NOMO-1 treated with dmso at 0.1 percent for 144 hours (cell line): ENCODE measurements around the gene RDX.
"Not testable (repeated sequence)": the region's sequence is repeated elsewhere in the genome, so short reads cannot be mapped to it uniquely, and the experiment has no call there.

Source experiments
- DNase-seq: peaks from one replicate; lab custom pipeline; 2025; ENCODE audit not compliant: unreplicated experiment; lab: John Stamatoyannopoulos, UW

The RDX gene

DNA sequence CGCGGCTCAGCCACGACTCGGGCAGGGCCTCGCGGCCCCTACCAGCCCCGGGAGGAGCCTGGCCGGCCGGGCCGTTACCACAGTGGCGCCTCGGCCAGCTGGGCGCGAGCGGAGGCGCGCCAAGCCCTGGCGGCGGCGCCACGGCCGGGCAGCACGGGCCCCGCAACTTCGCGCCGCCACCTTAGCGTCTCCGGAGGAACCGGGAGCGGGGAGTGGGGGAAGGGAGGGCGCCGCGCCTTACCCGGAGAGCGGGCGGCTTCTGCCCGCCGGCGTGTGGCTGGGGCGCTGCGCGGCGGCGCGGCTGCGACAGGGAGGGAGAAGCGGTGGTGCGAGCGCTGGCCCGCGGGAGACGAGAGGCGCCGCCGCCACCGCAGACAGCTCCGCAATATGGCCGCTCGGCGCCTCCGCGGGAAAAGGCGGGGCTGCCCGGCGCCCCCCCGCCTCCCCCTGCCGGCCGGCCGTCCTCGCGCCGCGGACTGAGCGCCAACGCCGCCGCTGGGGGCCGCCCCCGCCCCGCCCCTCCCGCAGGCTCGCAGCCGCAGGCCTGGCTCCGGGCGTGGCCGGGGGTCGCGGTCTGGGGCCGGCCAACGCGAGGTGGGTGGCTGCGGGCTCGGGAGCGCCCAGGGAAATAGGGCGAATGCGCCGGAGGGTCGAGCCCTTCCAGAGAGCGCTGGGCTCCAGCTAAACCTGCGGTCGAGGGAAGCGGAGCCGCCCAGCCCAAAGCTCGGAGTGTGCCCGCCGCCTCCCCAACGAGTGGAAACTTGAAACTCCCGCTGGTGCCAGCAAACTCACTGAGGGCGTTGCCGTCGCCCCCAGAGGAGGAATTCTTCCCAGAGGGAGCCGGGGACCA is at the start of gene RDX:
RDX (minus strand) TSS at position 389 of the 850 bp plus-strand sequence. CDS start 16,922 bp downstream, outside the sequence.
- peak; percentile 32 for DNase-seq

DNA sequence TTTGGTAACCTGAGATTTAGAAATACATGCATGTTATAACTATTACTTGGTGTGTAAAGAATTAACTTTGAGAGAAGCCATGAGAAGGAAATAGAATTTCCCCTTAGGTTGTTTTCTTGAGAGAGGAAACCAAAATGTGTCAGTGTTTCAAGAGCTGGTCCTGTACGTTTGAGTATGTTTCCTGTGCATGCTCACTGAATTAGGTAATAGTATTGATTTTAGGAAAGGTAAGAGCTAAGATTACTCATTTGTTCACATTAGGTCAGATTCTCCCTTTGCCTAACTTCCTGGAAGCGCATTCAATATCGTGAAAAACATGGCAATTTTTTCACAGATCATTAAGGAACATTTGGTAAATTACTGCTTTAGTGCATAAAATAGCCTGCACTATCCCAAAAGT is 49.3 kb upstream of the RDX start:
- DNase-seq: no peak

DNA sequence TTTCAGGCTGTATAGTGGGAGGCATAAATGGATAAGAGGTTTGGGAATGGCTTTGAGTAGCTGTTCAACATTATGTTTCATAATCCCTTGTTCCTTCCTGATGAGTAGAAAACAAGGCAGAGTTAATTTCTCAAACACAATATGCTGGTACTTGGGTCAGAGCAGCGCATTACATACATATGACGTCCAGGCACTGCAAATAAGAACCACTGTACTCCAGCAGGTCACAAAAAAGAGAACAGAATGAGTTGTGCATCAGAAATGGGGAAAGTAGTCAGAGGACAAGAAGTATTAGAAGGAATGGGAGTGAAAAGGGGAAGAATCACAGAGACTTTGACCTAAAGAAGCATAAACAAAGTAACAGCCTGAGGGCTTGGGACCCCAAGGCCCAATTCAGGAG is 44.0 kb upstream of the RDX start:
- DNase-seq: no peak

DNA sequence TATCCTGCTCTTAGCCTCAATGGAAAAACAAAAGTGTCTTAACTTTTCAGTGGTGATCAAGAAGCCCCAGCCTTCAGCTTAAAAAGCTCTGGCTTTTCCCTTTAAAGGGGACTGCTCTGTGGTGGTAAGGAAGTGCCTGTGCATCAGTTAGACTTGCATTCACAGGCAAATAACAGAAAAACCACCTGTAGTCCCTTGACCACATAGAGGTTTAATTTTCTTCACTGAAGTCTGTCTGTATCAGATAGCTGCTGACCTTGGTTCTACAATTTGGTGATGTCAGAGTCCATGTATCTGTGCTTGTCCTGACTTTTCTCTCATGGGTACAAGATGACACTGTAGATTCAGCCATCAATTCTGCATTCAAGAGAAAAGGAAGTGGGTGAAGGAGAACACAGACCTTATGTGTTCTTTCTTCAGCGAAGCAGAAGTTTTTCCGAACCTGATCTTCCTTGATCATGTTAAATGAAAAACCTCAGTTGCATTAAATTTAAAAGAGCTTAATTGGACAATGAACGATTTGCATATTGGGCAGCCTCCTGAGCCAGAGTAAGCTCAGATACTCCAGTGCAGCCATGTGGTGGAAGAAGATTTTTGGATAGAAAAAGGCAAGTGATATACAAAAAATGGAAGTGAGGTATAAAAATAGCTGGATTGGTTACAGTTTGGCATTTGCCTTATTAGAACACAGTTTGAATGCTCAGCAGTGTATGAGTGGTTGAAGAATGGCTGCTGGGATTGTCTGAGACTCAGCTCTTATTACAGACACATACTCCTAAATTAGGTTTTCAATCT is 43.2 kb upstream of the RDX start:
- no peak for DNase-seq

DNA sequence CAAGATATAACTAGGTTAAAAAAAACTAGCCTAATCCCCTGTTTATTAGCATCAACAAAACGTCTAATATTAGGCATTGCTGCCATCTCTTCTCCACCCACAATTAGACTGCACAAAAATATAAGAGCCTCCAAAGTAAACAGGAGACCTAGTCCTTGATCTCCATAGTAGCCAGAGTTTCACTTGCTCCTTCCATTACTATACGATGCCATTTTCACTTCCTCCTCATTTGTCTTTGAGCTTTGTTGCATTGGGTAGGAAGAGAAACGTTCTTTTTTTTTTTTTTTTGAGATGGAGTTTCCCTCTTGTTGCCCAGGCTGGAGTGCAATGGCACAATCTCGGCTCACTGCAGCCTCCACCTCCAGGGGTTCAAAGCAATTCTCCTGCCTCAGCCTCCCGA is 42.3 kb upstream of the RDX start:
- DNase-seq: peak; percentile 36

DNA sequence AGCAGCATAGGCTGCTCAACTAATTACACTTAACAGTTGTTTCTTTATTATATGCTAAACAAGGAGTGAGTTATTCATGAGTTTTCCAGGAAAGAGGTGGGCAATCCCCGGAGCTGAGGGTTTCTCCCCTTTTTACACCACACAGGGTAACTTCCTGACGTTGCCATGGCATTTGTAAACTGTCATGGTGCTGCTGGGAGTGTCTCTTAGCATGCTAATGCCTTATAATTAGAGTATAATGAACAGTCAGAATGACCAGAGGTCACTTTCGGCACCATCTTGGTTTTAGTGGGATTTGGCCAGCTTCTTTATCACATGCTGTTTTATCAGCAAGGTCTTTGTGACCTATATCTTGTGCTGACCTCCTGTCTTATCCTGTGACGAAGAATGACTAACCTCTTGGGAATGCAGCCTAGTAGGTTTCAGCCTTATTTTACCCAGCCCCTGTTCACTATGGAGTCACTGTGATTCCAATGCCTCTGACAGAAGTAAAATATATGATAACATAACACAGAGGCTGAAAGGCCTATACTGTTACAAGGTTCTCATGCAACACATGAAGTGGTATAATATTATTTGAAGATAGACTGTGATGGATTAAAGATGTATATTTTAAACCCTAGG is 41.3 kb upstream of the RDX start:
- DNase-seq: no peak

DNA sequence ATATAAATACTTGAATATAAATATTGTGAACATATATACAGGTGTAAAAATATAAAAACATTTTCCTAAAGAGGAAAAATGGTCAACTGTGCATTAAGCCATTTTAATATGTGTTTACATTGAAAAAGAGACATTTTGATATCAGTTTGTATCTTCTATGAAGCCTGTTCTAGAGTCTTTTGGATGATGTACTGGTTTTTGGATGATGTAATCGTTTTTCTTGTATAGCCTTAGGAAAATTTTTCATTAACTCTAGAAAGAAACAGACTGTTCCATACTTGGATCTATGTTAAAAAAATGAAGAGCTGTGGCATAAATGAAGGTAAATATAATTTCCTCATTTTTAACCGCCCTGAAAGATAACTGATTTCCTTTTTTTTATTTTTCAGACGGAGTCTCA is 39.6 kb upstream of the RDX start:
- no peak for DNase-seq

DNA sequence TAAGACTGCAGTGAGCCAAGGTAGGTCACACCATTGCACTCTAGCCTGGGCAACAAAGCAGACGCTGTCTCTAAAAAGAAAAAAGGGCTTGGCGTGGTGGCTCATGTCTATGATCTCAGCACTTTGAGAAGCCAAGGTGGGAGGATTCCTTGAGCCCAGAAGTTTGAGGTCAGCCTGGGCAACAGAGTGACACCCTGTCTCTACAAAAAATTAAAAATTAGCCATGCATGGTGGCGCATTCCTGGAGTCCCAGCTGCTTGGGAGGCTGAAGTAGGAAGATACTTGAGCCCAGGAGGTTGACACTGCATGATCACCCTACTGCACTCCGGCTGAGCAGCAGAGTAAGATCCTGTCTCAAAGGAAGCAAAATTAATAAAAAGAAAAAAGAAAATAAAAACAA is 38.9 kb upstream of the RDX start:
- DNase-seq: no peak

DNA sequence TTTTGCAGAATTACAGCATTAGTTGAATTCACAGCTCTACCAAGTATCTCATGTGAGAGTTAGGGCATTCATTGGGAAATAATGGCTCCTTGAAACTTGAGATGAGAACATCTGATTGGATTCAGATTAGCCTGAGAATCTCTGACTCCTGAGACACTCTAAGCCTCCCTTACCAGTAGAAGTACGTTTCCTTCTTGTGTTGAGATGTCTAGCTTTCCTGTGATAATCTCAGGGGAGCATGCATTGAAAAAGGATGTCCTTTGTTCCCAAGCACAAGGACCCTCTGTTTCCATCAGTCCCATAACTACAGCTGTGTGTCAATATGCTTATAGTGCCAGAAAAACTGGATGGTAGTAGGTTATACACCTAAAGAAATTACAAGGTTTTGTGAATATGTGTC is 35.2 kb upstream of the RDX start:
- no peak for DNase-seq

DNA sequence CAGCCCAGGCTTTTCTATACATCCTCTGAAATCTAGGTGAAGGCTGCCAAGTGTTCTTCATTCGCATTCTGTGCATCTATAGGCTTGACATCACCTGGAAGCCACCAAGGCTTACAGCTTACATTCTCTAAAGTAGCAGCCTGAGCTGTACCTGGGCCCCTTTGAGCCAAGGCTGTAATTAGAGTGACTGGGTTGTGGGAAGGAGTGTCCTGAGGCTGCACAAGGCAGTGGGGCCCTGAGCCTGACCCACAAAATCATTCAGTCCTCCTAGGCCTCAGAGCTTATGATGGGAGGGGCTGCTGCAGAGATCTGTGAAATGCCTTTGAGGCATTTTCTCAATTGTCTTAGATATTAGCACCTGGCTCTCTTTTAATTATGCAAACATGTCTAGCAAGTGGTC is 33.0 kb upstream of the RDX start:
- DNase-seq: no peak

DNA sequence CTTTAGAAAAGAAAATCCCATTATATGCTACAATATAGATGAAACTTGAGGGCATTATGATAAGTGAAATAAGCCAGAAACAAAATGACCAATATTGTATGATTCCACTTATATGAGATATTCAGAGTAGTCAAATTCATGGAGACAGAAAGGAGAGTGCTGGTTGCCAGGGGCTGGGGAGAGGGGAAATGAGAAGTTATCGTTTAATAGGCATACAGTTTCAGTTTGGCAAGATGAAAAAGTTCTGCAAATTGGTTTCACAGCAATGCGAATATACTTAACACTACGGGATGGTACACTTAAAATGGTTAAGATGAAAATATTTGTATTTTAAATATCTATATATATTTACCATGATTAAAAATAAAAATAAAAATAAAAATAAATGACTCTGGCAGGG is 31.1 kb upstream of the RDX start:
- no peak for DNase-seq

DNA sequence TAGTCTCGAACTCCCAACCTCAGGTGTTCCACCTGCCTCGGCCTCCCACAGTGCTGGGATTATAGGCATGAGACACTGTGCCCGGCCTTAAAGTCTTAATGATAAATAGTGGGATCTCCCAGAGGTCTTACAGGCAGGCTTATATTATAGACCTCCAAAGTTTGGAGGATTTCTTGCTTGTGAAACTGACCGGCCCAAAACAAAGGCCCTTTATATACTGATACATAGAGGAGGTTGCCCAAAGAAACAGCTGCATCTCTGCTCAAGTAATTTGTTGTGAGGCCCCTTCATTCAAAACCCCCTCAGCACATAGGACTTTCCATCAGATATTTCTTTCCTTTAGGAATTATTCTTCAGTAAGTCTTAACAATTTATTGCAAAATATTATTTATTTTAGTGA is 27.4 kb upstream of the RDX start:
- no peak for DNase-seq

DNA sequence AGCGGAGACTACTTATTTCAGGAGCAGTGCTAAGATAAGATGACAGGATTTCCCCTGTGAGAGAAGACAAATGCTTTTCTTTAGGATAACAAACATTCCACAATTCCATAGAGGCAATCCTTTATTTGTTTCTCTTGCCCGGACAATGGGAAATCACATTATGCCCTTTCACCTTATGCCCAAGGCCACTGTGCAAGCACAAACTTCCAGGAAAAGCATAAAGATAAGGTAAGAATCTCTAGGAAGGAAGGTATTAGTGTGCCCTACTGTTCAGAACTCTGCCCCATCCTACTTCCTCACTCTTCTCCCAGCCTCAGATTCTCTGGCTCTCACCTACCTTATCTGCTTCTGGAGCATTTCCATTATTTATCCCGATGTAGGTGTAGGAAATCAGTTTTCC is 23.1 kb upstream of the RDX start:
- DNase-seq: no peak

DNA sequence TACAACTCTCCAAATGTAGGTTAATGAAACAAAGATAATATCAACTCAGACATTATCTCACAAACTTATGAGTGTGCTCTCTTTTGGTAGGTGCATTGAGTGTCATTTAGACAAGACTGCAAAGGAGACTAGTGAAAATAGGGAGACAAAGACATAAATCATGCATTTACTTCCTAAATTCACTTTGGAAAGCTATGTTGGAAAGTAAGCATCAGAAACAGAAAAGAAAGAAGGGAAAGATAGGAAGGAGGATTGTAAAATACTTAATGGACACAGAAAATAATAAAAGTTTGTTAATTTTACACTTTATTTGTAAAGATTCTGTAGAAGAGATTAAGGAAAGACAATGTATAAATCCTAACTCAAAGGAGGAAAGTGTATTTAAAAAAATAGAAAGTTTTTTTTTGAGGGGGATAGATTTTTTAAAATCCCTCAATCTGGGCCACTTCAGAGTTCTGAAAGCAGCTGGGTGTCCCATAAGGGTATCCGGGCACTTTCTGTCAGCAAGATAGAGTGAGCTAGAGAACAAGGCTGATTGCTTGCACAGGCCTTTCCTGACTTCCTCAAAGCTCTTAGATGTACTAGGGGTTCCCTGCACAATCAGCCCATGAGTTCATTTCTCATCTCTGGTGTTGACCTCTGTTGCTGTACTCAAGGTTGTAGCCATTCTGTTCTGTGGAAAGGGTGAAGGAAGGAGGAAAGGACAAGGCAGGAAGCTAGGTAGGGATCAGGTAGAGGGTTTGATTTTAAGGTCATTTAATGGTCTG is 22.4 kb upstream of the RDX start:
- no peak for DNase-seq

DNA sequence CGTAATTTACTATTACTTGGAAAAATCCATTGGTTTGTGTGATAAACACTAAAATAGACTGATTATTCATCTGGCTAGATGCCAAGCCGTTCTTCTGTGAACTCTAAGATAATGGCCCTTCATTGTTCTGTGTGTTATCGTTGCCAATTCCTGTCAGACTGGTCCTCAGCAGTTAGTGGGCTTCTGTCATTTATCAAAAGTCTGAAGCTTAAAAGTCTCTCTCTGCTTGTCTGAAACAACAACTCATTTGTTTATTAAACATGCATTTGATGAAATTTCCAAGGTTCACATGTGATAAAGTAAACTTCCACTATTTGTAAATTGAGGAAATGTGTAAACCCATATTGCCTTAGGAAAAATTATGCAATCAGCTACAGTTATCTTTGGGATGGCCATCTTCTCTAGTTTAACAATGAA is 21.1 kb upstream of the RDX start:
- no peak for DNase-seq

DNA sequence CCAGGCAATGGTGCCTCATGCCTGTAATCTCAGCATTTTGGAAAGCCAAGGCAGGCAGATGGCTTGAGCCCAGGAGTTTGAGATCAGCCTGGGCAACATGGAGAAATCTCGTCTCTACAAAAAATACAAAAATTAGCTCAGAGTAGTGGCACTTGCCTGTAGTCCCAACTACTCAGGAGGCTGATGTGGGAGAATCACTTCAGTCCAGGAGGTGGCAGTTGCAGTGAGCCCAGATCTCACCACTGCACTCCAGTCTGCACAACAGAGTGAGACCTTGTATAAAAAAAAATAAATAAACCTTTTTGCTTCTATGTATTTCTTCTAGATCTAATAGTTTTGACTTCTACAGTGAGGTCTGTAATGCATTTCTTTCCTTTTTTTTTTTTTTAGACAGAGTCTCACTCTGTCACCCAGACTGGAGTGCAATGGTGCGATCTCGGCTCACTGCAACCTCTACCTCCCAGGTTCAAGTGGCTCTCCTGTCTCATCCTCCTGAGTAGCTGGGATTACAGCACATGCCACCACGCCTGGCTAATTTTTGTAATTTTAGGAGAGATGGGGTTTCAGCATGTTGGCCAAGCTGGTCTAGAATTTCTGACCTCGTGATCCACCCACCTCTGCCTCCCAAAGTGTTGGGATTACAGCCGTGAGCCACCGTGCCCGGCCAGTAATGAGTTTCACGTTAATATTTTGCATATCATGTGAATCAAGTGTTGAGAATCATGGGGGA is 18.1 kb upstream of the RDX start:
- DNase-seq: no peak

DNA sequence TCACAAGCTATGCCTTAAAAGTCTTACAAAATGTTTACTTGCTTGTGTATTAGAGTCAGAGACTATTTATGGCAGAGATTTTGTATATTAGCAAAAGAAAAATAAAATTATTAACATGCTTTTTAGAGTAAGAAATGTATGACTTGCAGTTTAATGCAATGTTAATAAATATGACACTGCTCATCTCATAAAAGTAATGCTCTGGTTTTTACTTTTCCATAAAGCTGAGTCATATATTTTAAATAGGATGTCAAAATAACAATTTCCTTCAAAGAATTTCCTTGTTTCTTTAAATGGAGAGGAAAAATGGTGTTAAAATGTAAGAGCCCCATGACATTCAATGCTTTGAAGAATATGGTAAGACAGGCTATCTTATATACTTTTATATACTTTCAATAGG is 16.3 kb upstream of the RDX start:
- DNase-seq: no peak

DNA sequence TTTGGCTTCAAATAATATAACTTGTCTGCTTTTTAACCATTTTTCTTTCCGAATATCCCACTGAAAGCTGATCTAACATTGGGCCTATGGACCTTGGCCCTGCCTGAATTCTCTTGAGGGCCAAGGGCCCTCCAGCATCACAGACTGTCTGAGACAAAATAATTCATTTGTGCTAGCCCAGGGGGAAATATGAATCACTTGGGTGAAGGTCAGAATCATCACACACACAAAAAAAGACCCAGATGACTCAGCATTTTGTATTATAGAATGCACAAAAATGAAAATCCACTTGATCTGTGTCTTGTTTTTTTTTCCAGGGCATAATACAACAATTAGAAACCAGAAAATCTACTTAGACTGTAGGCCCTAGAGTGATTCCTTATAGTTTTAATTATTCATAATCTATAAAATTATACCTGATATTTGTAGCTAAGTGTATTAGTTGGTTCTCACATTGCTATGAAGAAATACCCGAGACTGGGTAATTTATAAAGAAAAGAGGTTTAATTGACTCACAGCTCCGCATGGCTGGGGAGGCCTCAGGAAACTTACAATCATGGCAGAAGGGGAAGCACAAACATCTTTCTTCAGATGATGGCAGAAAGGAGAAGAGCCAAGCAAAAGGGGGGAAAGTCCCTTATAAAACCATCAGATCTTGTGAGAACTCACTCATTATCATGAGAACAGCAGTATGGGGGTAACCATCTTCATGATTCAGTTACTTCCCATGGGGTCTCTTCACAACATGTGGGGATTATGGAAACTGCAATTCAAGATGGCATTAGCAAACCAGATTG is 15.6 kb upstream of the RDX start:
- DNase-seq: no peak

DNA sequence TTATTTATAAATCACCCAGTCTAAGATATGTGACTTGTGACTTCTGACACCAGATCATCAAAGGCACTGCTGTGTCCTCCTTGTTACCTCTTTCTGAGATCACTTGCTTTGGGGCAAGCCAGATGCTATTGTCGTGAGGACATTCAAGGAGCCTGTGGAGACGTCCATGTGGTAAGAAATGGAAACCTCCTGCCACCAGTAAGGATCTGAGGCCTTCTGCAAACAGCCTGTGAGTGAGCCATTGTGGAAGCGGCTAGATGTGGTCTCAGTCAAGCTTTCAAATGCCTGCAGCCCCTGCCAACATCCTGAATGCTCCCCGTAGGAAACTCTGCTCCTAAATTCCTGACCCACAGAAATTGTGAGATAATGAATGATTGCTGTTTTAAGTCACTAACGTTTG is 11.7 kb upstream of the RDX start:
- no peak for DNase-seq

DNA sequence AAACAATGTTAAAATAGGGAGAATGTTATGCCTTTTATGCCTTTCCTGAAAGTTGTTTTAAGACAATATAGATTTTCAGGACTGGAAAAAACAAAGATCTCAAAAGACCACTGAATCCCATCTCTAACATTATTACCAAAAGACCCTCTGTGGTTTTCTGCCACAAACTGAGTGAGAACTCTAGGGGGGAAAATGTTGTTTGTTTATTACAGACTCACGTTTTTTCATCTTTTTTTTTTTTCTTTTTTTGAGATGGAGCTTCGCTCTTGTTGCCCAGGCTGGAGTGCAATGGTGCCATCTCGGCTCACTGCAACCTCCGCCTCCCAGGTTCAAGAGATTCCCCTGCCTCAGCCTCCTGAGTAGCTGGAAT is 9.6 kb upstream of the RDX start:
- not testable (repeated sequence) for DNase-seq
